H1 (cell line): ENCODE data around the gene DOCK1. TPM values are rescaled to one million over a fixed set of nuclear protein-coding genes. Genes with fewer than 3 reads are reported as not detected.
A peak's percentile ranks its signal among the peaks of the same experiment; 100 is the strongest.

Experiments
- CTCF ChIA-PET: fragments of 300-600 bp; sonication (Branson Sonifier 250); formaldehyde crosslinking; loops from one replicate; lab custom pipeline; 2021; ENCODE audit not compliant: partially characterized antibody; lab: Charles Lee
- POLR2A ChIA-PET: fragments of 300-600 bp; sonication (Branson Sonifier 250); formaldehyde crosslinking; loops from one replicate; lab custom pipeline; 2021; ENCODE audit warnings: inconsistent platforms; ENCODE audit not compliant: partially characterized antibody; lab: Charles Lee
- DNase-seq, 2 experiments: peaks; one replicate each; pipeline versions ENCODE4 v3.0.0 to v3.0.0-alpha.2; 2010 to 2022; ENCODE audit warnings: low spot score in 2 of 2, low read depth in 1 of 2, mixed read lengths in 1 of 2
- FAIRE-seq: peaks from 2 replicates; lab custom pipeline; 2011; peaks lifted over from hg19 to GRCh38; lab: Jason Lieb, UNC
- H2AFZ ChIP-seq: 2 replicates; pipeline ENCODE4 v1.8.1; 2012; ENCODE audit warnings: low read length, inconsistent platforms
- H2AK5ac ChIP-seq: 2 replicates; pipeline ENCODE4 v1.6.1; 2013; ENCODE audit warnings: low read depth, low read length
- H2BK120ac ChIP-seq: replicated peaks from 2 replicates; pipeline ENCODE3; 2013; ENCODE audit warnings: low read depth, low read length, inconsistent platforms
- H2BK12ac ChIP-seq: 2 replicates; pipeline ENCODE4 v1.6.1; 2013; ENCODE audit warnings: low read depth, low read length
- H2BK15ac ChIP-seq: 2 replicates; pipeline ENCODE4 v1.6.1; 2013; ENCODE audit warnings: low read length
- H2BK20ac ChIP-seq: 2 replicates; pipeline ENCODE4 v1.6.1; 2013; ENCODE audit warnings: low read length
- H2BK5ac ChIP-seq: 2 replicates; pipeline ENCODE4 v1.6.1; 2013; ENCODE audit warnings: low read depth, low read length
- H3K14ac ChIP-seq: 2 replicates; pipeline ENCODE4 v1.6.1; 2013; ENCODE audit warnings: inconsistent platforms; ENCODE audit not compliant: insufficient read length
- H3K18ac ChIP-seq: 2 replicates; pipeline ENCODE4 v1.6.1; 2013; ENCODE audit warnings: low read length; ENCODE audit errors: extremely low read depth
- H3K23ac ChIP-seq: 2 replicates; pipeline ENCODE4 v1.6.1; 2013; ENCODE audit warnings: inconsistent platforms; ENCODE audit not compliant: insufficient read length
- H3K23me2 ChIP-seq: 2 replicates; pipeline ENCODE4 v1.6.1; 2013; ENCODE audit warnings: low read depth, low read length
- H3K27ac ChIP-seq: 2 replicates; pipeline ENCODE4 v1.6.1; 2011; ENCODE audit warnings: low read depth, low read length, inconsistent platforms
- H3K27me3 ChIP-seq, 4 experiments: replicated peaks in 1 of 4; 1 replicate in 1 of 4; 2 replicates in 3 of 4; pipeline versions ENCODE4 v1.6.1 to v1.8.1; 2011 to 2013; ENCODE audit warnings: low read length in 3 of 4, mild to moderate bottlenecking in 3 of 4, inconsistent platforms in 2 of 4, mixed read lengths in 2 of 4, moderate library complexity in 1 of 4; ENCODE audit not compliant: control insufficient read depth in 3 of 4, insufficient read depth in 3 of 4; ENCODE audit errors: extremely low read depth in 1 of 4
- H3K36me3 ChIP-seq, 4 experiments: 2 replicates each; pipeline versions ENCODE4 v1.6.1 to v1.8.1; 2011 to 2013; ENCODE audit warnings: mild to moderate bottlenecking in 4 of 4, low read length in 3 of 4, moderate library complexity in 2 of 4, control low read depth in 1 of 4, inconsistent platforms in 1 of 4; ENCODE audit not compliant: insufficient read depth in 4 of 4, control insufficient read depth in 2 of 4
- H3K4ac ChIP-seq: replicated peaks from 2 replicates; pipeline ENCODE3; 2013; ENCODE audit warnings: low read length, low read depth, mixed read lengths, inconsistent platforms; ENCODE audit not compliant: insufficient read length
- H3K4me1 ChIP-seq, 4 experiments: replicated peaks in 1 of 4; 1 replicate in 1 of 4; 2 replicates in 3 of 4; pipeline versions ENCODE4 v1.6.1 to v1.8.1; 2011 to 2013; ENCODE audit warnings: low read length in 3 of 4, inconsistent platforms in 2 of 4, mixed read lengths in 1 of 4; ENCODE audit not compliant: insufficient read depth in 4 of 4, control insufficient read depth in 3 of 4
- H3K4me2 ChIP-seq, 2 experiments: 2 replicates each; pipeline versions ENCODE4 v1.6.1 to v1.8.1; 2011 to 2013; ENCODE audit warnings: low read depth in 2 of 2, low read length in 2 of 2, control low read depth in 1 of 2, inconsistent platforms in 1 of 2, mild to moderate bottlenecking in 1 of 2; ENCODE audit not compliant: insufficient read depth in 1 of 2
- H3K4me3 ChIP-seq, 4 experiments: fragments of 200-600, 300-600 bp in 1 of 4; sonication (generic), shearing (Covaris generic), sonication (Bioruptor Twin) in 1 of 4; 2 replicates each; pipeline versions ENCODE4 v1.5.1 to v1.8.1; 2011 to 2016; ENCODE audit warnings: low read length in 4 of 4, low read depth in 3 of 4, control low read depth in 2 of 4, inconsistent platforms in 2 of 4, mild to moderate bottlenecking in 2 of 4, mixed read lengths in 1 of 4, moderate library complexity in 1 of 4; ENCODE audit not compliant: insufficient read depth in 2 of 4; ENCODE audit errors: extremely low read depth in 1 of 4
- H3K56ac ChIP-seq: replicated peaks from 2 replicates; pipeline ENCODE3; 2013; ENCODE audit warnings: low read depth, mild to moderate bottlenecking, mixed read lengths, low read length, inconsistent platforms; ENCODE audit not compliant: insufficient read length
- H3K79me1 ChIP-seq: 2 replicates; pipeline ENCODE4 v1.6.1; 2013; ENCODE audit warnings: low read depth, low read length, control low read depth
- H3K79me2 ChIP-seq, 2 experiments: 2 replicates each; pipeline versions ENCODE4 v1.6.1 to v1.8.1; 2012 to 2013; ENCODE audit warnings: low read length in 2 of 2, mild to moderate bottlenecking in 2 of 2, inconsistent platforms in 1 of 2; ENCODE audit not compliant: insufficient read depth in 2 of 2, control insufficient read depth in 1 of 2
- H3K9ac ChIP-seq, 4 experiments: replicated peaks in 1 of 4; 1 replicate in 1 of 4; 2 replicates in 3 of 4; pipeline versions ENCODE4 v1.6.1 to v1.8.1; 2011 to 2013; ENCODE audit warnings: low read depth in 3 of 4, low read length in 3 of 4, control low read depth in 2 of 4, mild to moderate bottlenecking in 2 of 4, moderate library complexity in 2 of 4, inconsistent platforms in 1 of 4; ENCODE audit errors: extremely low read depth in 1 of 4
- H3K9me3 ChIP-seq, 2 experiments: 2 replicates each; pipeline versions ENCODE4 v1.6.1 to v1.8.1; 2012 to 2013; ENCODE audit warnings: mild to moderate bottlenecking in 2 of 2, moderate library complexity in 2 of 2, control low read depth in 1 of 2, inconsistent platforms in 1 of 2, low read depth in 1 of 2, low read length in 1 of 2, mixed read lengths in 1 of 2; ENCODE audit not compliant: insufficient read depth in 2 of 2
- H4K20me1 ChIP-seq, 2 experiments: replicated peaks in 1 of 2; 2 replicates each; pipeline versions ENCODE3 to v1.8.1; 2011 to 2013; ENCODE audit warnings: inconsistent platforms in 2 of 2, low read length in 2 of 2, mild to moderate bottlenecking in 1 of 2; ENCODE audit not compliant: insufficient read depth in 2 of 2, control insufficient read depth in 1 of 2
- H4K5ac ChIP-seq: 2 replicates; pipeline ENCODE4 v1.6.1; 2013; ENCODE audit warnings: low read length, low read depth, mixed read lengths, inconsistent platforms; ENCODE audit not compliant: insufficient read length
- H4K8ac ChIP-seq: 2 replicates; pipeline ENCODE4 v1.8.0; 2013; ENCODE audit warnings: mild to moderate bottlenecking, moderate library complexity, low read length, inconsistent platforms; ENCODE audit not compliant: insufficient read depth; ENCODE audit errors: extremely low read depth
- H4K91ac ChIP-seq: replicated peaks from 2 replicates; pipeline ENCODE3; 2013; ENCODE audit warnings: low read length, mixed read lengths, inconsistent platforms; ENCODE audit not compliant: insufficient read length
- JUN ChIP-seq: IDR thresholded peaks from 2 replicates; pipeline ENCODE4 v1.6.1; 2011; ENCODE audit warnings: low read depth, mild to moderate bottlenecking, improper control_type of control experiment, low read length
- JUND ChIP-seq: IDR thresholded peaks from 2 replicates; pipeline ENCODE4 v1.6.1; 2011; ENCODE audit warnings: mild to moderate bottlenecking, improper control_type of control experiment, low read length
- SIRT6 ChIP-seq: IDR thresholded peaks from one replicate; pipeline ENCODE4 v1.7.1; 2012; ENCODE audit warnings: low read length, inconsistent platforms
- WGBS, 2 experiments: shearing (Covaris generic) in 1 of 2; methylation state at CpG; one replicate each; pipeline versions ENCODE4 v1.1.6 to v1.1.7; 2013 to 2015; ENCODE audit warnings: low lambda C conversion rate in 2 of 2, mixed read lengths in 2 of 2, inconsistent platforms in 1 of 2, low coverage in 1 of 2, missing lambda C conversion rate in 1 of 2; ENCODE audit not compliant: insufficient replicate concordance in 2 of 2, insufficient coverage in 1 of 2, insufficient read length in 1 of 2; ENCODE audit errors: extremely low coverage in 1 of 2, missing lambda C conversion rate in 1 of 2; 5-methylcytosine and 5-hydroxymethylcytosine counted together
- polyA plus RNA-seq, 7 experiments: library from polyadenylated mRNA; depleted of rRNA in 3 of 7; stranded (reverse) in 5 of 7; unstranded in 2 of 7; fragments of >200 nt in 5 of 7; fragments of 200-250 nt in 2 of 7; gene quantifications; 1 replicate in 5 of 7; 2 replicates in 1 of 7; 4 replicates in 1 of 7; pipeline versions ENCODE4 v1.2.1 to v1.2.3, GENCODE V29; 2011 to 2013; ENCODE audit warnings: missing spikeins in 2 of 7, mixed read lengths in 2 of 7
- total RNA-seq: library from RNA; stranded (reverse); fragmentation: NEBNext Ultra II Directional; extraction: Animal tissue kit (Norgen Biotek cat#: 25700); gene quantifications from 2 replicates; pipeline ENCODE4 v1.2.1, GENCODE V29; 2021

The DOCK1 gene
- total and polyA plus RNA-seq, 2 of the 8 experiments (the other 6 are each of a cell fraction or from before 2014, with no cell fraction given): 11.6 to 53.0 TPM

- no peak overlapping the region for H3K14ac ChIP-seq
- no peaks in the 10 kb centered on the region for H3K79me1 ChIP-seq
- H4K5ac ChIP-seq: no peak overlapping the region
- H3K9ac ChIP-seq: no peak overlapping the region
- H3K18ac ChIP-seq: no peak overlapping the region
- no peak overlapping the region for H2AK5ac ChIP-seq
- no peak for DNase-seq
- no peak overlapping the region for H2BK20ac ChIP-seq
- WGBS, 2 experiments: 94% methylated on average over 12 of the region's 12 CpGs; no CpG with 5 or more reads in 1 of the 2 experiments
- H2BK12ac ChIP-seq: no peak overlapping the region
- no peaks in the 10 kb centered on the region for H3K79me2 ChIP-seq
- H3K4ac ChIP-seq: no peak overlapping the region
- H4K8ac ChIP-seq: no peak overlapping the region
- H4K91ac ChIP-seq: no peak overlapping the region
- no peak overlapping the region for H3K4me3 ChIP-seq
- H3K4me1 ChIP-seq: peaks cover 0 to 1% (median 0%) of the 10 kb centered on the region in 4 experiments; a peak in 2 of 7 replicates
- no peak overlapping the region for H2BK120ac ChIP-seq
- CTCF ChIA-PET: interaction anchor here (1.0 kb wide), 1 partner anchor 23 kb away, joined by 3 read pairs; no protein-coding TSS in a partner anchor
- no peak overlapping the region for H2AFZ ChIP-seq
- H2BK15ac ChIP-seq: no peak overlapping the region
- TF ChIP-seq JUN (no peak), JUND (0 out of 2 replicates have a peak, but pooled peaks have one; percentile 25), SIRT6 (no peak)
- H3K4me2 ChIP-seq: no peak overlapping the region
- no peak overlapping the region for H3K23ac ChIP-seq
- no peaks in the 10 kb centered on the region; a peak in 1 of 7 replicates for H3K27me3 ChIP-seq
- POLR2A ChIA-PET: interaction anchor here (1.2 kb wide), 1 partner anchor 103 kb away, joined by 3 read pairs; no protein-coding TSS in a partner anchor
- H2BK5ac ChIP-seq: no peak overlapping the region
- no peak overlapping the region for H3K27ac ChIP-seq
- FAIRE-seq: no peak
- H3K56ac ChIP-seq: no peak overlapping the region
- H4K20me1 ChIP-seq: no peaks in the 10 kb centered on the region
- H3K36me3 ChIP-seq: no peaks in the 10 kb centered on the region
- H3K9me3 ChIP-seq: no peaks in the 10 kb centered on the region
- H3K23me2 ChIP-seq: no peaks in the 10 kb centered on the region
Measured at GRCh38 chr10:127398140-127398970, 493.1 kb downstream of the DOCK1 start.
